Natural killer cell (primary cell): ENCODE data around the gene C11orf58. TPM values are rescaled to one million over a fixed set of nuclear protein-coding genes. Genes with fewer than 3 reads are reported as not detected.
A peak's percentile ranks its signal among the peaks of the same experiment; 100 is the strongest.

Experiments
- ATAC-seq, 3 donors: fragments of 150-1000 bp in 2 of 3; fragments of 200-7000 bp in 1 of 3; cut with Tn5 transposase; 1 replicate in 1 of 3; 2 replicates in 2 of 3; pipeline ENCODE4 v1.10.0; 2021; ENCODE audit warnings: mild to moderate bottlenecking in 2 of 3, moderate library complexity in 2 of 3
- DNase-seq, 2 donors: peaks; one replicate each; pipeline versions ENCODE4 v3.0.0 to v3.0.0-alpha.2; 2013 to 2021; ENCODE audit warnings: mixed read lengths in 1 of 2
- H3K27ac ChIP-seq: one replicate; pipeline ENCODE4 v1.5.1; 2013; ENCODE audit warnings: mild to moderate bottlenecking, low read length
- H3K27me3 ChIP-seq: one replicate; pipeline ENCODE4 v1.6.1; 2013; ENCODE audit warnings: low read length; ENCODE audit not compliant: control insufficient read depth, insufficient read depth
- H3K36me3 ChIP-seq: one replicate; pipeline ENCODE4 v1.6.1; 2013; ENCODE audit warnings: low read length; ENCODE audit not compliant: control insufficient read depth, insufficient read depth
- H3K4me1 ChIP-seq: one replicate; pipeline ENCODE4 v1.6.1; 2013; ENCODE audit warnings: low read length; ENCODE audit not compliant: control insufficient read depth, insufficient read depth
- H3K4me3 ChIP-seq: one replicate; pipeline ENCODE4 v1.5.1; 2013; ENCODE audit warnings: low read length
- H3K9me3 ChIP-seq: one replicate; pipeline ENCODE4 v1.6.1; 2013; ENCODE audit warnings: low read length; ENCODE audit not compliant: control insufficient read depth, insufficient read depth
- H3K27ac Mint-ChIP-seq, 2 donors: one replicate each; pipeline ENCODE4 v1.8.0; 2022; ENCODE audit warnings: mild to moderate bottlenecking in 2 of 2, mixed read lengths in 2 of 2, moderate library complexity in 1 of 2
- H3K27me3 Mint-ChIP-seq, 2 donors: one replicate each; pipeline ENCODE4 v1.8.0; 2022; ENCODE audit warnings: low read depth in 2 of 2, mixed read lengths in 2 of 2
- H3K36me3 Mint-ChIP-seq: one replicate; pipeline ENCODE4 v1.8.0; 2022; ENCODE audit warnings: mixed read lengths
- H3K4me1 Mint-ChIP-seq, 2 donors: one replicate each; pipeline ENCODE4 v1.8.0; 2022; ENCODE audit warnings: mixed read lengths in 2 of 2
- H3K4me3 Mint-ChIP-seq: one replicate; pipeline ENCODE4 v1.8.0; 2022; ENCODE audit warnings: mild to moderate bottlenecking, moderate library complexity, mixed read lengths
- H3K9me3 Mint-ChIP-seq, 2 donors: one replicate each; pipeline ENCODE4 v1.8.0; 2022; ENCODE audit warnings: mixed read lengths in 2 of 2
- CTCF ChIP-seq: fragments of 200-600 bp; IDR thresholded peaks from one replicate; pipeline ENCODE4 v1.8.0; 2022; ENCODE audit warnings: antibody characterized with exemption
- WGBS: methylation state at CpG from one replicate; pipeline ENCODE4 v1.1.7; 2013; ENCODE audit warnings: missing lambda C conversion rate; ENCODE audit not compliant: insufficient coverage; 5-methylcytosine and 5-hydroxymethylcytosine counted together
- intact Hi-C: fragments of 100-400 bp; cut with micrococcal nuclease; formaldehyde crosslinking; loops from one replicate; pipeline ENCODE4 v1.14.2; 2022
- total RNA-seq, 4 donors: library from RNA; stranded (reverse); fragments of 120-200 nt in 1 of 4; gene quantifications; one replicate each; pipeline versions ENCODE4 v1.2.3 to v1.2.4, GENCODE V29; 2013 to 2022

Gene C11orf58
- total RNA-seq, 3 donors from 2014 or later (not counting 1 experiment from before 2014, with no cell fraction given): 109 to 118 (median 115) TPM

- no peak overlapping the region for H3K4me3 Mint-ChIP-seq
- H3K4me1 Mint-ChIP-seq: peaks cover 0 to 5% of the 10 kb centered on the region in 2 donors
Observed at GRCh38 chr11:16759857-16760508, 21.5 kb downstream of the C11orf58 start.

GRCh38 chr11:16763746-16764145, 25.3 kb downstream of the C11orf58 start:
- Mint-ChIP-seq H3K36me3 (peaks cover under 1% of the 10 kb centered on the region), H3K9me3 (no peaks in the 10 kb centered on the region), H3K4me1 (peaks cover 0 to 5% of the 10 kb centered on the region in 2 donors), H3K27ac (no peak overlapping the region), H3K27me3 (peaks cover 0 to 4% of the 10 kb centered on the region in 2 donors), H3K4me3 (no peak overlapping the region)
- WGBS: 100% methylated on average over 1 of the region's 1 CpG
- TF ChIP-seq CTCF: no peak
- H3K27ac ChIP-seq: no peak overlapping the region
- no peaks in the 10 kb centered on the region for H3K27me3 ChIP-seq
- H3K4me3 ChIP-seq: no peak overlapping the region
- no peak for ATAC-seq
- intact Hi-C loops: no loop called here
- no peak for DNase-seq
- no peaks in the 10 kb centered on the region for H3K4me1 ChIP-seq
- no peaks in the 10 kb centered on the region for H3K9me3 ChIP-seq
- H3K36me3 ChIP-seq: no peaks in the 10 kb centered on the region

More at GRCh38 chr11:16759857-16760508, 21.5 kb downstream of the C11orf58 start:
- Histone ChIP-seq H3K9me3 (no peaks in the 10 kb centered on the region), H3K4me1 (no peaks in the 10 kb centered on the region), H3K27ac (no peak overlapping the region), H3K36me3 (peaks cover 27% of the 10 kb centered on the region), H3K27me3 (no peaks in the 10 kb centered on the region), H3K4me3 (no peak overlapping the region)
- Mint-ChIP-seq H3K27me3 (peaks cover 0 to 4% of the 10 kb centered on the region in 2 donors), H3K36me3 (peaks cover 19% of the 10 kb centered on the region), H3K9me3 (no peaks in the 10 kb centered on the region), H3K27ac (peak overlapping the region; percentile 16 to 34)
- DNase-seq (no peak), ATAC-seq (no peak)
- intact Hi-C loops: no loop called here
- no peak for TF ChIP-seq CTCF
- 50% methylated on average over 8 of the region's 8 CpGs for WGBS

GRCh38 chr11:16764888-16765287, 26.4 kb downstream of the C11orf58 start:
- Histone ChIP-seq H3K4me1 (no peaks in the 10 kb centered on the region), H3K27ac (no peak overlapping the region), H3K4me3 (no peak overlapping the region), H3K9me3 (no peaks in the 10 kb centered on the region), H3K27me3 (no peaks in the 10 kb centered on the region), H3K36me3 (no peaks in the 10 kb centered on the region)
- H3K27me3 Mint-ChIP-seq: peaks cover 0 to 4% of the 10 kb centered on the region in 2 donors
- 90% methylated on average over 8 of the region's 8 CpGs for WGBS
- no peak for DNase-seq
- H3K9me3 Mint-ChIP-seq: no peaks in the 10 kb centered on the region
- no peak for ATAC-seq
- H3K4me1 Mint-ChIP-seq: peaks cover 0 to 3% of the 10 kb centered on the region in 2 donors
- H3K4me3 Mint-ChIP-seq: no peak overlapping the region
- H3K36me3 Mint-ChIP-seq: no peaks in the 10 kb centered on the region
- no peak for TF ChIP-seq CTCF
- intact Hi-C loops: no loop called here
- no peak overlapping the region for H3K27ac Mint-ChIP-seq

- Mint-ChIP-seq H3K4me1 (no peaks in the 10 kb centered on the region), H3K9me3 (no peaks in the 10 kb centered on the region), H3K36me3 (no peaks in the 10 kb centered on the region), H3K27me3 (peaks cover 4 to 6% of the 10 kb centered on the region in 2 donors), H3K27ac (no peak overlapping the region), H3K4me3 (no peak overlapping the region)
- Histone ChIP-seq H3K27ac (no peak overlapping the region), H3K4me1 (no peaks in the 10 kb centered on the region), H3K36me3 (no peaks in the 10 kb centered on the region), H3K27me3 (no peaks in the 10 kb centered on the region), H3K4me3 (no peak overlapping the region), H3K9me3 (no peaks in the 10 kb centered on the region)
- DNase-seq (no peak), ATAC-seq (no peak)
- intact Hi-C loops: no loop called here
- TF ChIP-seq CTCF: no peak
- WGBS: 82% methylated on average over 4 of the region's 4 CpGs
Observed at GRCh38 chr11:16767137-16767536, 28.7 kb downstream of the C11orf58 start.
